ENCODE measurements around the gene HHLA2.

GRCh38 chr3:108387063-108387462, 90.7 kb downstream of the HHLA2 start:
- TF ChIP-seq CTCF (IDR thresholded peaks at IDR 0.05), result no peak
- TF ChIP-seq POLR2A (IDR thresholded peaks at IDR 0.05), result no peak
